ENCODE data around the gene ELFN1. TPM values are rescaled to one million over a fixed set of nuclear protein-coding genes. Genes with fewer than 3 reads are reported as not detected.
A peak's percentile ranks its signal among the peaks of the same experiment; 100 is the strongest.

The ELFN1 gene
- total and polyA plus RNA-seq, 9 of the 15 experiments (the other 6 are each of a cell fraction or from before 2014, with no cell fraction given), result 0.04 to 0.64 (median 0.18) TPM; not detected in 2

DNA sequence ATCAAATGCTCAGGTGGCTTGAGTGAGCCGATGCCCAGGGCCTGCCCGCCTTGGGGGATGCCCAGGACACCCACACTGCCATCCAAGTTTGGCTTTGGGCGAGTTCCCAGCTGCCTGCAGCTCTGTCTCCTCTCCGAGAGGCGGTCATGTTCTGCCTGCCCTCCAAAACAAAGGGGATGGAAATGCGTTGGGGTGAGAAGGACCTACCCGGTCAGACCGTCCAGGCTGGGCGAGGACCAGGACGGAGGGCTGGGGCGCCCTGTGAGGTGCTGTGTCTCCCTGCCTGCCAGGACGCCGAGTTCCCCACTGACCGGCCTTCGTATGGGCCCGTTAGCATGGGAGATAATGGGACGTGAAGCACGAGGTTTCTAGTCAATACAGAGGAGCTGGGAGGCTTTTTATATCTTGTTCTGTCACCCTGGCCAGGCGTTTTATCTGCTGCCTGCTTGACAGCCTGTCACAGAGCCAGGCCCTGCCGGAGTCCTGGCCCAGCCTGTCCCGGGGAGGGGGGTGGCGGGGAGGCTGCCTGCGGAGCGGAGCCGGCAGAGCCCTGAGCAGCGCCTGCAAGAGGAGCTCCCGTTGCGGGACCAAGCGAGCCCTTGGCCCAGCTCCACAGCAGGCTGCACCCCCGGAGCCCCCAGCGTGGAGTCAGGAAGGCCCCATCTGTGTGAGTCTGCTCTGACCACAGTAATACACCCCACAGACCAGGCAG is 22.0 kb upstream of the ELFN1 start (continued):
- TF ChIP-seq, protein P1, sequence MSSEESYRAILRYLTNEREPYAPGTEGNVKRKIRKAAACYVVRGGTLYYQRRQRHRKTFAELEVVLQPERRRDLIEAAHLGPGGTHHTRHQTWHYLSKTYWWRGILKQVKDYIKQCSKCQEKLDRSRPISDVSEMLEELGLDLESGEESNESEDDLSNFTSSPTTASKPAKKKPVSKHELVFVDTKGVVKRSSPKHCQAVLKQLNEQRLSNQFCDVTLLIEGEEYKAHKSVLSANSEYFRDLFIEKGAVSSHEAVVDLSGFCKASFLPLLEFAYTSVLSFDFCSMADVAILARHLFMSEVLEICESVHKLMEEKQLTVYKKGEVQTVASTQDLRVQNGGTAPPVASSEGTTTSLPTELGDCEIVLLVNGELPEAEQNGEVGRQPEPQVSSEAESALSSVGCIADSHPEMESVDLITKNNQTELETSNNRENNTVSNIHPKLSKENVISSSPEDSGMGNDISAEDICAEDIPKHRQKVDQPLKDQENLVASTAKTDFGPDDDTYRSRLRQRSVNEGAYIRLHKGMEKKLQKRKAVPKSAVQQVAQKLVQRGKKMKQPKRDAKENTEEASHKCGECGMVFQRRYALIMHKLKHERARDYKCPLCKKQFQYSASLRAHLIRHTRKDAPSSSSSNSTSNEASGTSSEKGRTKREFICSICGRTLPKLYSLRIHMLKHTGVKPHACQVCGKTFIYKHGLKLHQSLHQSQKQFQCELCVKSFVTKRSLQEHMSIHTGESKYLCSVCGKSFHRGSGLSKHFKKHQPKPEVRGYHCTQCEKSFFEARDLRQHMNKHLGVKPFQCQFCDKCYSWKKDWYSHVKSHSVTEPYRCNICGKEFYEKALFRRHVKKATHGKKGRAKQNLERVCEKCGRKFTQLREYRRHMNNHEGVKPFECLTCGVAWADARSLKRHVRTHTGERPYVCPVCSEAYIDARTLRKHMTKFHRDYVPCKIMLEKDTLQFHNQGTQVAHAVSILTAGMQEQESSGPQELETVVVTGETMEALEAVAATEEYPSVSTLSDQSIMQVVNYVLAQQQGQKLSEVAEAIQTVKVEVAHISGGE (CRISPR knock-in tag; IDR thresholded peaks at IDR 0.05), result peak in 1 of 3 experiments; percentile 69; a peak in 2 of 6 replicates
- TF ChIP-seq, protein P2, sequence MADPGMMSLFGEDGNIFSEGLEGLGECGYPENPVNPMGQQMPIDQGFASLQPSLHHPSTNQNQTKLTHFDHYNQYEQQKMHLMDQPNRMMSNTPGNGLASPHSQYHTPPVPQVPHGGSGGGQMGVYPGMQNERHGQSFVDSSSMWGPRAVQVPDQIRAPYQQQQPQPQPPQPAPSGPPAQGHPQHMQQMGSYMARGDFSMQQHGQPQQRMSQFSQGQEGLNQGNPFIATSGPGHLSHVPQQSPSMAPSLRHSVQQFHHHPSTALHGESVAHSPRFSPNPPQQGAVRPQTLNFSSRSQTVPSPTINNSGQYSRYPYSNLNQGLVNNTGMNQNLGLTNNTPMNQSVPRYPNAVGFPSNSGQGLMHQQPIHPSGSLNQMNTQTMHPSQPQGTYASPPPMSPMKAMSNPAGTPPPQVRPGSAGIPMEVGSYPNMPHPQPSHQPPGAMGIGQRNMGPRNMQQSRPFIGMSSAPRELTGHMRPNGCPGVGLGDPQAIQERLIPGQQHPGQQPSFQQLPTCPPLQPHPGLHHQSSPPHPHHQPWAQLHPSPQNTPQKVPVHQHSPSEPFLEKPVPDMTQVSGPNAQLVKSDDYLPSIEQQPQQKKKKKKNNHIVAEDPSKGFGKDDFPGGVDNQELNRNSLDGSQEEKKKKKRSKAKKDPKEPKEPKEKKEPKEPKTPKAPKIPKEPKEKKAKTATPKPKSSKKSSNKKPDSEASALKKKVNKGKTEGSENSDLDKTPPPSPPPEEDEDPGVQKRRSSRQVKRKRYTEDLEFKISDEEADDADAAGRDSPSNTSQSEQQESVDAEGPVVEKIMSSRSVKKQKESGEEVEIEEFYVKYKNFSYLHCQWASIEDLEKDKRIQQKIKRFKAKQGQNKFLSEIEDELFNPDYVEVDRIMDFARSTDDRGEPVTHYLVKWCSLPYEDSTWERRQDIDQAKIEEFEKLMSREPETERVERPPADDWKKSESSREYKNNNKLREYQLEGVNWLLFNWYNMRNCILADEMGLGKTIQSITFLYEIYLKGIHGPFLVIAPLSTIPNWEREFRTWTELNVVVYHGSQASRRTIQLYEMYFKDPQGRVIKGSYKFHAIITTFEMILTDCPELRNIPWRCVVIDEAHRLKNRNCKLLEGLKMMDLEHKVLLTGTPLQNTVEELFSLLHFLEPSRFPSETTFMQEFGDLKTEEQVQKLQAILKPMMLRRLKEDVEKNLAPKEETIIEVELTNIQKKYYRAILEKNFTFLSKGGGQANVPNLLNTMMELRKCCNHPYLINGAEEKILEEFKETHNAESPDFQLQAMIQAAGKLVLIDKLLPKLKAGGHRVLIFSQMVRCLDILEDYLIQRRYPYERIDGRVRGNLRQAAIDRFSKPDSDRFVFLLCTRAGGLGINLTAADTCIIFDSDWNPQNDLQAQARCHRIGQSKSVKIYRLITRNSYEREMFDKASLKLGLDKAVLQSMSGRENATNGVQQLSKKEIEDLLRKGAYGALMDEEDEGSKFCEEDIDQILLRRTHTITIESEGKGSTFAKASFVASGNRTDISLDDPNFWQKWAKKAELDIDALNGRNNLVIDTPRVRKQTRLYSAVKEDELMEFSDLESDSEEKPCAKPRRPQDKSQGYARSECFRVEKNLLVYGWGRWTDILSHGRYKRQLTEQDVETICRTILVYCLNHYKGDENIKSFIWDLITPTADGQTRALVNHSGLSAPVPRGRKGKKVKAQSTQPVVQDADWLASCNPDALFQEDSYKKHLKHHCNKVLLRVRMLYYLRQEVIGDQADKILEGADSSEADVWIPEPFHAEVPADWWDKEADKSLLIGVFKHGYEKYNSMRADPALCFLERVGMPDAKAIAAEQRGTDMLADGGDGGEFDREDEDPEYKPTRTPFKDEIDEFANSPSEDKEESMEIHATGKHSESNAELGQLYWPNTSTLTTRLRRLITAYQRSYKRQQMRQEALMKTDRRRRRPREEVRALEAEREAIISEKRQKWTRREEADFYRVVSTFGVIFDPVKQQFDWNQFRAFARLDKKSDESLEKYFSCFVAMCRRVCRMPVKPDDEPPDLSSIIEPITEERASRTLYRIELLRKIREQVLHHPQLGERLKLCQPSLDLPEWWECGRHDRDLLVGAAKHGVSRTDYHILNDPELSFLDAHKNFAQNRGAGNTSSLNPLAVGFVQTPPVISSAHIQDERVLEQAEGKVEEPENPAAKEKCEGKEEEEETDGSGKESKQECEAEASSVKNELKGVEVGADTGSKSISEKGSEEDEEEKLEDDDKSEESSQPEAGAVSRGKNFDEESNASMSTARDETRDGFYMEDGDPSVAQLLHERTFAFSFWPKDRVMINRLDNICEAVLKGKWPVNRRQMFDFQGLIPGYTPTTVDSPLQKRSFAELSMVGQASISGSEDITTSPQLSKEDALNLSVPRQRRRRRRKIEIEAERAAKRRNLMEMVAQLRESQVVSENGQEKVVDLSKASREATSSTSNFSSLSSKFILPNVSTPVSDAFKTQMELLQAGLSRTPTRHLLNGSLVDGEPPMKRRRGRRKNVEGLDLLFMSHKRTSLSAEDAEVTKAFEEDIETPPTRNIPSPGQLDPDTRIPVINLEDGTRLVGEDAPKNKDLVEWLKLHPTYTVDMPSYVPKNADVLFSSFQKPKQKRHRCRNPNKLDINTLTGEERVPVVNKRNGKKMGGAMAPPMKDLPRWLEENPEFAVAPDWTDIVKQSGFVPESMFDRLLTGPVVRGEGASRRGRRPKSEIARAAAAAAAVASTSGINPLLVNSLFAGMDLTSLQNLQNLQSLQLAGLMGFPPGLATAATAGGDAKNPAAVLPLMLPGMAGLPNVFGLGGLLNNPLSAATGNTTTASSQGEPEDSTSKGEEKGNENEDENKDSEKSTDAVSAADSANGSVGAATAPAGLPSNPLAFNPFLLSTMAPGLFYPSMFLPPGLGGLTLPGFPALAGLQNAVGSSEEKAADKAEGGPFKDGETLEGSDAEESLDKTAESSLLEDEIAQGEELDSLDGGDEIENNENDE (IDR thresholded peaks at IDR 0.05; ENCODE audit: low read depth, low read length), result no peak
- peak; percentile 83 for TF ChIP-seq TAL1 (IDR thresholded peaks at IDR 0.05)
- peak; percentile 56; the same call in 1 of the 2 replicates for TF ChIP-seq KLF16 (IDR thresholded peaks at IDR 0.05)
- TF ChIP-seq TCF3 (CRISPR knock-in tag; IDR thresholded peaks at IDR 0.05), result peak; percentile 90
- peak; percentile 85 for TF ChIP-seq CXXC5 (CRISPR knock-in tag; IDR thresholded peaks at IDR 0.05)
- TF ChIP-seq, protein P3, sequence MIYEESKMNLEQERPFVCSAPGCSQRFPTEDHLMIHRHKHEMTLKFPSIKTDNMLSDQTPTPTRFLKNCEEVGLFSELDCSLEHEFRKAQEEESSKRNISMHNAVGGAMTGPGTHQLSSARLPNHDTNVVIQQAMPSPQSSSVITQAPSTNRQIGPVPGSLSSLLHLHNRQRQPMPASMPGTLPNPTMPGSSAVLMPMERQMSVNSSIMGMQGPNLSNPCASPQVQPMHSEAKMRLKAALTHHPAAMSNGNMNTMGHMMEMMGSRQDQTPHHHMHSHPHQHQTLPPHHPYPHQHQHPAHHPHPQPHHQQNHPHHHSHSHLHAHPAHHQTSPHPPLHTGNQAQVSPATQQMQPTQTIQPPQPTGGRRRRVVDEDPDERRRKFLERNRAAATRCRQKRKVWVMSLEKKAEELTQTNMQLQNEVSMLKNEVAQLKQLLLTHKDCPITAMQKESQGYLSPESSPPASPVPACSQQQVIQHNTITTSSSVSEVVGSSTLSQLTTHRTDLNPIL (CRISPR knock-in tag; IDR thresholded peaks at IDR 0.05), result no peak
- peak in 1 of 2 experiments; percentile 11; a peak in 2 of 4 replicates for TF ChIP-seq RAD21 (CRISPR knock-in tag; conservative IDR thresholded peaks at IDR 0.05 in 1 of 2, IDR thresholded peaks at IDR 0.05 in 1 of 2)
